Activated T-cell treated with anti-CD3 and anti-CD28 coated beads for 48 hours (primary cell): ENCODE results near the gene C2orf72.
"Not testable (repeated sequence)": the region's sequence is repeated elsewhere in the genome, so short reads cannot be mapped to it uniquely, and the experiment has no call there.

Source experiments
- DNase-seq: peaks from one replicate; pipeline ENCODE4 v3.0.0-alpha.2; 2020; ENCODE audit warnings: low read depth

Gene C2orf72

GRCh38 chr2:231037202-231037730, at the start of gene C2orf72:
Gene C2orf72, plus strand, starts transcription at chr2:231037523. Its CDS starts 43 bp downstream, at chr2:231037566.
- no peak for DNase-seq

GRCh38 chr2:230989731-230990130, 47.6 kb upstream of the C2orf72 start:
- no peak for DNase-seq

GRCh38 chr2:230990131-230990898, 47.0 kb upstream of the C2orf72 start:
- no peak for DNase-seq

GRCh38 chr2:230990899-230991150, 46.5 kb upstream of the C2orf72 start:
- DNase-seq = no peak

- DNase-seq = no peak
These were observed 45.7 kb upstream of the C2orf72 start for GRCh38 chr2:230991598-230991997.

- DNase-seq = no peak
These were observed 41.5 kb upstream of the C2orf72 start, which contains the start of gene SPATA3 for GRCh38 chr2:230995821-230996220. Gene SPATA3, plus strand, starts transcription at chr2:230996121. Its CDS starts 113 bp downstream, at chr2:230996234.

GRCh38 chr2:230996661-230997060, 40.7 kb upstream of the C2orf72 start:
- no peak for DNase-seq

- no peak for DNase-seq
These were observed 38.4 kb upstream of the C2orf72 start for GRCh38 chr2:230998882-230999281.

GRCh38 chr2:230999477-230999876, 37.8 kb upstream of the C2orf72 start:
- no peak for DNase-seq

GRCh38 chr2:231000211-231000904, 37.0 kb upstream of the C2orf72 start:
- DNase-seq = no peak

- no peak for DNase-seq
These were observed 36.3 kb upstream of the C2orf72 start for GRCh38 chr2:231001036-231001435.

GRCh38 chr2:231001921-231002320, 35.4 kb upstream of the C2orf72 start:
- DNase-seq = no peak

GRCh38 chr2:231002641-231003040, 34.7 kb upstream of the C2orf72 start:
- DNase-seq = no peak

- DNase-seq = no peak
These were observed 34.1 kb upstream of the C2orf72 start for GRCh38 chr2:231003186-231003585.

- not testable (repeated sequence) for DNase-seq
These were observed 32.4 kb upstream of the C2orf72 start for GRCh38 chr2:231004930-231005329.

GRCh38 chr2:231007286-231008098, 29.8 kb upstream of the C2orf72 start:
- no peak for DNase-seq

- no peak for DNase-seq
These were observed 29.2 kb upstream of the C2orf72 start for GRCh38 chr2:231008131-231008530.

GRCh38 chr2:231009236-231009919, 27.9 kb upstream of the C2orf72 start:
- no peak for DNase-seq

GRCh38 chr2:231010201-231010730, 27.1 kb upstream of the C2orf72 start:
- no peak for DNase-seq

GRCh38 chr2:231011526-231011925, 25.8 kb upstream of the C2orf72 start:
- DNase-seq = no peak

- DNase-seq = no peak
These were observed 24.9 kb upstream of the C2orf72 start for GRCh38 chr2:231012463-231012862.

- DNase-seq = no peak
These were observed 23.5 kb upstream of the C2orf72 start for GRCh38 chr2:231013820-231014219.
